HAP-1 (cell line): ENCODE data around the gene ANKMY2.
"Not testable (repeated sequence)": the region's sequence is repeated elsewhere in the genome, so short reads cannot be mapped to it uniquely, and the experiment has no call there.

Experiments
- DNase-seq, 2 experiments: peaks; one replicate each; pipeline ENCODE4 v3.0.0-alpha.2; 2016 to 2020; ENCODE audit warnings: low spot score in 2 of 2
- H3K27me3 ChIP-seq: fragments of 250-450 bp; sonication (Bioruptor Pico); 2 replicates; pipeline ENCODE4 v1.5.1; 2020; ENCODE audit warnings: low read depth, mild to moderate bottlenecking, moderate library complexity
- H3K36me3 ChIP-seq: fragments of 250-450 bp; sonication (Bioruptor Pico); replicated peaks from 2 replicates; pipeline ENCODE4 v1.5.1; 2020; ENCODE audit warnings: mild to moderate bottlenecking
- H3K4me1 ChIP-seq: fragments of 250-450 bp; sonication (Bioruptor Pico); 2 replicates; pipeline ENCODE4 v1.5.1; 2020; ENCODE audit warnings: mild to moderate bottlenecking
- H3K4me3 ChIP-seq: fragments of 250-450 bp; sonication (Bioruptor Pico); 2 replicates; pipeline ENCODE4 v1.5.1; 2020; ENCODE audit warnings: mild to moderate bottlenecking, moderate library complexity
- H3K9me3 ChIP-seq: fragments of 250-450 bp; sonication (Bioruptor Pico); 2 replicates; pipeline ENCODE4 v1.5.1; 2020; ENCODE audit warnings: mild to moderate bottlenecking, moderate library complexity
- in situ Hi-C: fragments of 300-500 bp; cut with MboI; formaldehyde crosslinking; loops from 3 replicates; pipeline ENCODE4 v1.14.3; 2020; ENCODE audit warnings: low sequenced_read_pairs, inconsistent platforms, mixed read lengths

Gene ANKMY2

GRCh38 chr7:16670021-16670420, 24.5 kb upstream of the ANKMY2 start:
- no peak for DNase-seq
- Histone ChIP-seq H3K4me1 (peaks cover 14% of the 10 kb centered on the region), H3K36me3 (peaks cover 39% of the 10 kb centered on the region), H3K27me3 (no peaks in the 10 kb centered on the region), H3K9me3 (no peaks in the 10 kb centered on the region), H3K4me3 (no peak overlapping the region)
- in situ Hi-C loops: no loop called here

GRCh38 chr7:16669581-16669980, 24.0 kb upstream of the ANKMY2 start:
- H3K4me3 ChIP-seq: no peak overlapping the region
- peaks cover 14% of the 10 kb centered on the region for H3K4me1 ChIP-seq
- in situ Hi-C loops: no loop called here
- DNase-seq: no peak
- H3K27me3 ChIP-seq: no peaks in the 10 kb centered on the region
- no peaks in the 10 kb centered on the region for H3K9me3 ChIP-seq
- H3K36me3 ChIP-seq: peaks cover 35% of the 10 kb centered on the region

- in situ Hi-C loops: no loop called here
- peaks cover 14% of the 10 kb centered on the region for H3K4me1 ChIP-seq
- no peak overlapping the region for H3K4me3 ChIP-seq
Measured at GRCh38 chr7:16668978-16669377, 23.4 kb upstream of the ANKMY2 start.

GRCh38 chr7:16668049-16668858, 22.7 kb upstream of the ANKMY2 start:
- in situ Hi-C loops: no loop called here
- Histone ChIP-seq H3K9me3 (no peaks in the 10 kb centered on the region), H3K4me1 (peaks cover 15% of the 10 kb centered on the region), H3K4me3 (no peak overlapping the region), H3K36me3 (peaks cover 30% of the 10 kb centered on the region), H3K27me3 (no peaks in the 10 kb centered on the region)
- peak in 1 of 2 experiments; percentile 39 for DNase-seq

More at GRCh38 chr7:16668978-16669377, 23.4 kb upstream of the ANKMY2 start:
- Histone ChIP-seq H3K9me3 (no peaks in the 10 kb centered on the region), H3K36me3 (peaks cover 30% of the 10 kb centered on the region), H3K27me3 (no peaks in the 10 kb centered on the region)
- DNase-seq: no peak

GRCh38 chr7:16667355-16667754, 21.8 kb upstream of the ANKMY2 start:
- Histone ChIP-seq H3K9me3 (no peaks in the 10 kb centered on the region), H3K4me1 (peaks cover 23% of the 10 kb centered on the region), H3K4me3 (no peak overlapping the region), H3K36me3 (peaks cover 30% of the 10 kb centered on the region), H3K27me3 (no peaks in the 10 kb centered on the region)
- in situ Hi-C loops: no loop called here
- DNase-seq: no peak

- in situ Hi-C loops: no loop called here
- Histone ChIP-seq H3K4me3 (no peak overlapping the region), H3K36me3 (peaks cover 7% of the 10 kb centered on the region), H3K27me3 (no peaks in the 10 kb centered on the region), H3K4me1 (peaks cover 39% of the 10 kb centered on the region), H3K9me3 (no peaks in the 10 kb centered on the region)
- peak in 1 of 2 experiments; percentile 47 for DNase-seq
Measured at GRCh38 chr7:16661924-16662323, 16.4 kb upstream of the ANKMY2 start.

- in situ Hi-C loops: no loop called here
- Histone ChIP-seq H3K27me3 (no peaks in the 10 kb centered on the region), H3K9me3 (no peaks in the 10 kb centered on the region), H3K36me3 (peaks cover 3% of the 10 kb centered on the region; the same call in 1 of the 2 replicates), H3K4me3 (no peak overlapping the region), H3K4me1 (peaks cover 39% of the 10 kb centered on the region)
- no peak for DNase-seq
Measured at GRCh38 chr7:16660702-16661464, 15.3 kb upstream of the ANKMY2 start.

- H3K27me3 ChIP-seq, H3K9me3 ChIP-seq, H3K4me3 ChIP-seq, DNase-seq, H3K36me3 ChIP-seq, in situ Hi-C loops: not testable (repeated sequence)
- H3K4me1 ChIP-seq: peaks cover 45% of the 10 kb centered on the region
Measured at GRCh38 chr7:16659854-16660497, 14.4 kb upstream of the ANKMY2 start.

GRCh38 chr7:16657656-16658279, 12.2 kb upstream of the ANKMY2 start:
- Histone ChIP-seq H3K27me3 (no peaks in the 10 kb centered on the region), H3K4me1 (peaks cover 39% of the 10 kb centered on the region), H3K36me3 (no peaks in the 10 kb centered on the region), H3K4me3 (no peak overlapping the region), H3K9me3 (no peaks in the 10 kb centered on the region)
- in situ Hi-C loops: no loop called here
- peak in 1 of 2 experiments; percentile 64 for DNase-seq

GRCh38 chr7:16656141-16656540, 10.6 kb upstream of the ANKMY2 start:
- Histone ChIP-seq H3K27me3 (no peaks in the 10 kb centered on the region), H3K36me3 (no peaks in the 10 kb centered on the region)

GRCh38 chr7:16655394-16655793, 9.8 kb upstream of the ANKMY2 start:
- Histone ChIP-seq H3K27me3 (no peaks in the 10 kb centered on the region), H3K4me1 (peaks cover 17% of the 10 kb centered on the region), H3K9me3 (no peaks in the 10 kb centered on the region), H3K4me3 (no peak overlapping the region), H3K36me3 (no peaks in the 10 kb centered on the region)
- in situ Hi-C loops: no loop called here
- no peak for DNase-seq

More at GRCh38 chr7:16656141-16656540, 10.6 kb upstream of the ANKMY2 start:
- in situ Hi-C loops: no loop called here
- Histone ChIP-seq H3K4me1 (peaks cover 24% of the 10 kb centered on the region), H3K9me3 (no peaks in the 10 kb centered on the region), H3K4me3 (no peak overlapping the region)
- DNase-seq: no peak

GRCh38 chr7:16652888-16653287, 7.3 kb upstream of the ANKMY2 start:
- peaks cover 28% of the 10 kb centered on the region for H3K4me1 ChIP-seq
- in situ Hi-C loops: no loop called here
- no peak for DNase-seq

GRCh38 chr7:16652240-16652583, 6.7 kb upstream of the ANKMY2 start:
- Histone ChIP-seq H3K27me3 (no peaks in the 10 kb centered on the region), H3K36me3 (no peaks in the 10 kb centered on the region), H3K9me3 (no peaks in the 10 kb centered on the region), H3K4me1 (peaks cover 28% of the 10 kb centered on the region), H3K4me3 (no peak overlapping the region)
- in situ Hi-C loops: no loop called here
- no peak for DNase-seq

More at GRCh38 chr7:16652888-16653287, 7.3 kb upstream of the ANKMY2 start:
- no peaks in the 10 kb centered on the region for H3K27me3 ChIP-seq
- H3K9me3 ChIP-seq: no peaks in the 10 kb centered on the region
- H3K4me3 ChIP-seq: no peak overlapping the region
- no peaks in the 10 kb centered on the region for H3K36me3 ChIP-seq
